ENCODE data around the gene LITAF. TPM values are rescaled to one million over a fixed set of nuclear protein-coding genes. Genes with fewer than 3 reads are reported as not detected.
A peak's percentile ranks its signal among the peaks of the same experiment; 100 is the strongest.

LITAF gene
- total RNA-seq, 1 experiment from 2014 or later, result 73.0 TPM

DNA sequence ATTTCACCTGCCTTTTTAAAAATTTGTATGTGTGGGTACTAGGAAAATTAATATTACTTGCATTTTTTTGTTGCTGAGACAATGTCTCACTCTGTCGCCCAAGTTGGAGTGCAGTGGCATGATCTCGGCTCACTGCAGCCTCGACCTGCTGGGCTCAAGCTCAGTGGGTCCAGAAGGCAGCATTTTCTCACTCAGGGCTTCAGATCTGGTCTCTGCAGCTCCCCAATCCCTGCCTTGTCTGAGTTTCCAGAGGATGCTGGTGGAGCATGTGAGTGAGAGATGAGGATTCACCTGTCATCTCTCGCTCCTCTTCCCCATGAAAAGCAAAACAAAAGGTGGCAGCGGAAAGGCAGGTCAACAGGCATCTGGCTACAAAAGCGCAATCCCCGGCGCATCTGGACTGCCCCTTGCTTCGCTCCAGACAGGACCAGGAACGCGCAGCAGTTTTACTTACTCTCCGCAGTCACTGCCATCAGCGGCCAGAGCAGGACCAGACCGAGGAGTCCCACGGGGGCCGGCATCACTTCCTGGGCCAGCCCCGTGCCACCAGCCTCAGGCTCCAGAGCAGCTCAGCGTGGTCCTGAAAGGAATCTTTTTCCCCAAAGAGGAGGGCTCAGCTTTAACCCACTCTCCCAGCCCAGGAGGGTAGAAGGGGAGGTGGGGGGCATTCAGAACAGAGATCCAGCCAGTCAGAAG lies 59.9 kb downstream of the LITAF start:
- Mint-ChIP-seq H3K9me3 (peaks cover 3% of the 10 kb centered on the region), H3K4me3 (peak overlapping the region; percentile 51), H3K4me1 (peaks cover 22% of the 10 kb centered on the region), H3K36me3 (0 out of 2 replicates have a peak, but pooled peaks cover under 1% of the 10 kb centered on the region), H3K27me3 (ENCODE audit: low read depth) (no peaks in the 10 kb centered on the region), H3K27ac (no peak overlapping the region)
- DNase-seq (ENCODE audit: low spot score) (no peak), ATAC-seq (peak; percentile 63)
- TF ChIP-seq CREB1 (CRISPR knock-in tag; IDR thresholded peaks at IDR 0.05) (no peak), TP53 (CRISPR knock-in tag; IDR thresholded peaks at IDR 0.05) (0 out of 2 replicates have a peak, but pooled peaks have one; percentile 36)
- CTCF ChIA-PET, result interaction anchor here (1.0 to 1.5 kb wide), 6 partner anchors 22 to 271 kb away, joined by 3 to 7 read pairs (median 4); no protein-coding TSS in a partner anchor
- POLR2A ChIA-PET, result no interaction called here

GRCh38 chr16:11524098-11524760 lies 62.5 kb downstream of the LITAF start:
- no peaks in the 10 kb centered on the region for H3K27me3 Mint-ChIP-seq (ENCODE audit: low read depth)
- ChIA-PET CTCF (interaction anchor here (1.3 to 2.5 kb wide), 3 partner anchors 116 to 190 kb away, joined by 3 to 6 read pairs (median 5); no protein-coding TSS in a partner anchor), POLR2A (no interaction called here)
- TF ChIP-seq ZNF232 (CRISPR knock-in tag; IDR thresholded peaks at IDR 0.05) (no peak), MXD4 (CRISPR knock-in tag; IDR thresholded peaks at IDR 0.05; ENCODE audit: borderline replicate concordance) (no peak), ZNF317 (CRISPR knock-in tag; IDR thresholded peaks at IDR 0.05; ENCODE audit: borderline replicate concordance, low read depth) (no peak), NFE2L1 (CRISPR knock-in tag; IDR thresholded peaks at IDR 0.05) (no peak), PRDM15 (CRISPR knock-in tag; IDR thresholded peaks at IDR 0.05) (no peak), TEAD1 (CRISPR knock-in tag; IDR thresholded peaks at IDR 0.05) (no peak), MLX (CRISPR knock-in tag; IDR thresholded peaks at IDR 0.05) (no peak), CREM (CRISPR knock-in tag; IDR thresholded peaks at IDR 0.05) (no peak), ZNF281 (CRISPR knock-in tag; IDR thresholded peaks at IDR 0.05) (no peak), ZNF423 (CRISPR knock-in tag; IDR thresholded peaks at IDR 0.05) (no peak), TEAD4 (CRISPR knock-in tag; IDR thresholded peaks at IDR 0.05) (no peak), FOXP1 (CRISPR knock-in tag; IDR thresholded peaks at IDR 0.05; ENCODE audit: borderline replicate concordance) (no peak), TP53 (CRISPR knock-in tag; IDR thresholded peaks at IDR 0.05) (no peak), JUN (CRISPR knock-in tag; IDR thresholded peaks at IDR 0.05) (no peak)
- TF ChIP-seq, protein P1, sequence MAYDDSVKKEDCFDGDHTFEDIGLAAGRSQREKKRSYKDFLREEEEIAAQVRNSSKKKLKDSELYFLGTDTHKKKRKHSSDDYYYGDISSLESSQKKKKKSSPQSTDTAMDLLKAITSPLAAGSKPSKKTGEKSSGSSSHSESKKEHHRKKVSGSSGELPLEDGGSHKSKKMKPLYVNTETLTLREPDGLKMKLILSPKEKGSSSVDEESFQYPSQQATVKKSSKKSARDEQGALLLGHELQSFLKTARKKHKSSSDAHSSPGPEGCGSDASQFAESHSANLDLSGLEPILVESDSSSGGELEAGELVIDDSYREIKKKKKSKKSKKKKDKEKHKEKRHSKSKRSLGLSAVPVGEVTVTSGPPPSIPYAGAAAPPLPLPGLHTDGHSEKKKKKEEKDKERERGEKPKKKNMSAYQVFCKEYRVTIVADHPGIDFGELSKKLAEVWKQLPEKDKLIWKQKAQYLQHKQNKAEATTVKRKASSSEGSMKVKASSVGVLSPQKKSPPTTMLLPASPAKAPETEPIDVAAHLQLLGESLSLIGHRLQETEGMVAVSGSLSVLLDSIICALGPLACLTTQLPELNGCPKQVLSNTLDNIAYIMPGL (CRISPR knock-in tag; IDR thresholded peaks at IDR 0.05), result no peak
- TF ChIP-seq, protein P2, sequence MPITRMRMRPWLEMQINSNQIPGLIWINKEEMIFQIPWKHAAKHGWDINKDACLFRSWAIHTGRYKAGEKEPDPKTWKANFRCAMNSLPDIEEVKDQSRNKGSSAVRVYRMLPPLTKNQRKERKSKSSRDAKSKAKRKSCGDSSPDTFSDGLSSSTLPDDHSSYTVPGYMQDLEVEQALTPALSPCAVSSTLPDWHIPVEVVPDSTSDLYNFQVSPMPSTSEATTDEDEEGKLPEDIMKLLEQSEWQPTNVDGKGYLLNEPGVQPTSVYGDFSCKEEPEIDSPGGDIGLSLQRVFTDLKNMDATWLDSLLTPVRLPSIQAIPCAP (CRISPR knock-in tag; IDR thresholded peaks at IDR 0.05), result no peak
- TF ChIP-seq, protein P3, sequence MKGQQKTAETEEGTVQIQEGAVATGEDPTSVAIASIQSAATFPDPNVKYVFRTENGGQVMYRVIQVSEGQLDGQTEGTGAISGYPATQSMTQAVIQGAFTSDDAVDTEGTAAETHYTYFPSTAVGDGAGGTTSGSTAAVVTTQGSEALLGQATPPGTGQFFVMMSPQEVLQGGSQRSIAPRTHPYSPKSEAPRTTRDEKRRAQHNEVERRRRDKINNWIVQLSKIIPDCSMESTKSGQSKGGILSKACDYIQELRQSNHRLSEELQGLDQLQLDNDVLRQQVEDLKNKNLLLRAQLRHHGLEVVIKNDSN (CRISPR knock-in tag; IDR thresholded peaks at IDR 0.05), result no peak
- TF ChIP-seq, protein P4, sequence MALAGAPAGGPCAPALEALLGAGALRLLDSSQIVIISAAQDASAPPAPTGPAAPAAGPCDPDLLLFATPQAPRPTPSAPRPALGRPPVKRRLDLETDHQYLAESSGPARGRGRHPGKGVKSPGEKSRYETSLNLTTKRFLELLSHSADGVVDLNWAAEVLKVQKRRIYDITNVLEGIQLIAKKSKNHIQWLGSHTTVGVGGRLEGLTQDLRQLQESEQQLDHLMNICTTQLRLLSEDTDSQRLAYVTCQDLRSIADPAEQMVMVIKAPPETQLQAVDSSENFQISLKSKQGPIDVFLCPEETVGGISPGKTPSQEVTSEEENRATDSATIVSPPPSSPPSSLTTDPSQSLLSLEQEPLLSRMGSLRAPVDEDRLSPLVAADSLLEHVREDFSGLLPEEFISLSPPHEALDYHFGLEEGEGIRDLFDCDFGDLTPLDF (CRISPR knock-in tag; IDR thresholded peaks at IDR 0.05), result no peak
- H3K36me3 Mint-ChIP-seq, result peaks cover 8% of the 10 kb centered on the region; the same call in 1 of the 2 replicates
- H3K4me3 Mint-ChIP-seq, result no peak overlapping the region
- no peak for ATAC-seq
- H3K9me3 Mint-ChIP-seq, result peaks cover 15% of the 10 kb centered on the region
- H3K4me1 Mint-ChIP-seq, result peaks cover 16% of the 10 kb centered on the region
- no peak for DNase-seq (ENCODE audit: low spot score)
- H3K27ac Mint-ChIP-seq, result no peak overlapping the region
